HCT116 (cell line): Measurements from ENCODE around the gene BBS9. TPM values are rescaled to one million over a fixed set of nuclear protein-coding genes. Genes with fewer than 3 reads are reported as not detected.

Experiments
- ATAC-seq: fragments of 200-7000 bp; cut with Tn5 transposase; 2 replicates; pipeline ENCODE4 v1.9.1; 2020; ENCODE audit warnings: mild to moderate bottlenecking, moderate library complexity
- BruUV-seq: library from RNA; stranded (reverse); fragments of 400-500 nt; replicated peaks from 2 replicates; lab custom pipeline; 2021; lab: Mats Ljungman, UMichigan
- CTCF ChIA-PET: fragments of 300-600 bp; sonication (Branson Sonifier 250); formaldehyde crosslinking; loops from one replicate; lab custom pipeline; 2021; ENCODE audit warnings: antibody characterized with exemption; lab: Charles Lee
- POLR2A ChIA-PET: fragments of 300-600, 350-600 bp; sonication (Branson Sonifier 250); formaldehyde crosslinking; loops from one replicate; lab custom pipeline; 2021; ENCODE audit warnings: antibody characterized with exemption; lab: Charles Lee
- RAD21 ChIA-PET, 2 experiments: fragments of 300-600 bp; sonication (Branson Sonifier 250); formaldehyde crosslinking; loops; one replicate each; lab custom pipeline; 2023; ENCODE audit warnings: low total read pairs in 2 of 2; ENCODE audit not compliant: uncharacterized antibody in 2 of 2, unreplicated experiment in 2 of 2, low non-redundant PET in 1 of 2; lab: Charles Lee
- DNase-seq: peaks from one replicate; pipeline ENCODE4 v3.0.0-alpha.2; 2010; ENCODE audit warnings: low read depth, low spot score
- H2AFZ ChIP-seq: fragments of 200-600 bp; shearing (Covaris generic), sonication (generic); 2 replicates; pipeline ENCODE4 v1.6.1; 2017; ENCODE audit warnings: low read depth, mixed run types, mixed read lengths, antibody characterized with exemption, low read length; ENCODE audit not compliant: poor library complexity, severe bottlenecking
- H3K27ac ChIP-seq: 2 replicates; pipeline ENCODE4 v1.5.1; 2012; ENCODE audit warnings: low read depth, low read length
- H3K27me3 ChIP-seq: fragments of 200-600 bp; sonication (generic); 2 replicates; pipeline ENCODE4 v1.6.1; 2016; ENCODE audit warnings: mixed run types, low read length, mixed read lengths; ENCODE audit not compliant: insufficient read depth
- H3K36me3 ChIP-seq, 2 experiments: fragments of 200-500 bp in 1 of 2; fragments of 200-600 bp in 1 of 2; sonication (Bioruptor generic) in 1 of 2; sonication (generic) in 1 of 2; 2 replicates each; pipeline versions ENCODE4 v1.5.1 to v1.6.1; 2014 to 2016; ENCODE audit warnings: low read length in 2 of 2, inconsistent platforms in 1 of 2, mixed read lengths in 1 of 2, mixed run types in 1 of 2; ENCODE audit not compliant: insufficient read depth in 2 of 2, control insufficient read depth in 1 of 2
- H3K4me1 ChIP-seq, 2 experiments: fragments of 200-600 bp in 1 of 2; sonication (generic) in 1 of 2; 2 replicates each; pipeline versions ENCODE4 v1.5.1 to v1.6.1; 2012 to 2017; ENCODE audit warnings: low read length in 2 of 2, inconsistent platforms in 1 of 2, mild to moderate bottlenecking in 1 of 2, mixed read lengths in 1 of 2, mixed run types in 1 of 2, moderate library complexity in 1 of 2; ENCODE audit not compliant: insufficient read depth in 2 of 2, control insufficient read depth in 1 of 2
- H3K4me2 ChIP-seq: fragments of 200-600 bp; sonication (generic); 2 replicates; pipeline ENCODE4 v1.6.1; 2017; ENCODE audit warnings: mixed run types, low read length, mixed read lengths
- H3K4me3 ChIP-seq, 2 experiments: fragments of 200-600 bp in 1 of 2; sonication (generic) in 1 of 2; replicated peaks in 1 of 2; 2 replicates each; pipeline ENCODE4 v1.5.1; 2011 to 2016; ENCODE audit warnings: low read length in 2 of 2, control low read depth in 1 of 2, low read depth in 1 of 2, mild to moderate bottlenecking in 1 of 2, mixed read lengths in 1 of 2, mixed run types in 1 of 2
- H3K79me2 ChIP-seq: fragments of 200-600 bp; sonication (generic); 2 replicates; pipeline ENCODE4 v1.6.1; 2017; ENCODE audit warnings: mild to moderate bottlenecking, mixed run types, low read length, moderate library complexity, mixed read lengths; ENCODE audit not compliant: insufficient read depth
- H3K9ac ChIP-seq: fragments of 200-600 bp; sonication (generic); 2 replicates; pipeline ENCODE4 v1.6.1; 2016; ENCODE audit warnings: low read length, mixed read lengths
- H3K9me2 ChIP-seq: fragments of 200-600 bp; sonication (generic), shearing (Covaris generic); 2 replicates; pipeline ENCODE4 v1.6.1; 2017; ENCODE audit warnings: mixed run types, mild to moderate bottlenecking, moderate library complexity; ENCODE audit not compliant: insufficient read depth
- H3K9me3 ChIP-seq, 2 experiments: fragments of 200-500 bp in 1 of 2; fragments of 200-600 bp in 1 of 2; sonication (Bioruptor generic) in 1 of 2; sonication (generic) in 1 of 2; 2 replicates each; pipeline ENCODE4 v1.6.1; 2014 to 2017; ENCODE audit warnings: low read length in 2 of 2, mixed read lengths in 2 of 2, inconsistent platforms in 1 of 2, low read depth in 1 of 2, mild to moderate bottlenecking in 1 of 2, mixed run types in 1 of 2, moderate library complexity in 1 of 2; ENCODE audit not compliant: control insufficient read depth in 1 of 2, insufficient read depth in 1 of 2
- H4K20me1 ChIP-seq: fragments of 200-600 bp; sonication (generic), shearing (Covaris generic); 2 replicates; pipeline ENCODE4 v1.6.1; 2017; ENCODE audit warnings: mixed run types, mild to moderate bottlenecking, moderate library complexity; ENCODE audit not compliant: insufficient read depth
- EGR1 ChIP-seq: IDR thresholded peaks from 2 replicates; pipeline ENCODE4 v1.6.1; 2012; ENCODE audit warnings: low read depth
- ELF1 ChIP-seq: IDR thresholded peaks from 2 replicates; pipeline ENCODE4 v1.6.1; 2012; ENCODE audit warnings: low read depth, borderline replicate concordance
- EZH2 ChIP-seq: fragments of 200-600 bp; sonication (generic); IDR thresholded peaks from 2 replicates; pipeline ENCODE4 v1.6.1; 2017; ENCODE audit warnings: antibody characterized with exemption, mixed run types
- FOSL1 ChIP-seq: IDR thresholded peaks from 2 replicates; pipeline ENCODE4 v1.6.1; 2012; ENCODE audit warnings: low read depth
- POLR2A ChIP-seq: IDR thresholded peaks from 2 replicates; pipeline ENCODE4 v1.7.0; 2011; ENCODE audit warnings: borderline replicate concordance; ENCODE audit not compliant: insufficient read depth, insufficient read length; ENCODE audit errors: extremely low read depth
- RAD21 ChIP-seq: IDR thresholded peaks from 2 replicates; pipeline ENCODE4 v1.6.1; 2012; ENCODE audit warnings: low read depth, mild to moderate bottlenecking
- SIN3A ChIP-seq: IDR thresholded peaks from 2 replicates; pipeline ENCODE4 v1.6.1; 2012; ENCODE audit warnings: low read depth
- SRF ChIP-seq: IDR thresholded peaks from 2 replicates; pipeline ENCODE4 v1.6.1; 2012; ENCODE audit warnings: low read depth
- TCF7L2 ChIP-seq: IDR thresholded peaks from 2 replicates; pipeline ENCODE4 v1.7.0; 2011; ENCODE audit warnings: borderline replicate concordance, inconsistent platforms; ENCODE audit not compliant: insufficient read depth, insufficient read length; ENCODE audit errors: extremely low read depth
- YY1 ChIP-seq: IDR thresholded peaks from 2 replicates; pipeline ENCODE4 v1.6.1; 2011; ENCODE audit warnings: low read length, low read depth, moderate library complexity, mild to moderate bottlenecking; ENCODE audit not compliant: insufficient replicate concordance; ENCODE audit errors: extremely low read depth
- ZFX ChIP-seq: fragments of 450-650 bp; IDR thresholded peaks from 2 replicates; pipeline ENCODE4 v1.6.1; 2017
- ZNF274 ChIP-seq: fragments of 200-500 bp; sonication (Bioruptor generic); IDR thresholded peaks from 2 replicates; pipeline ENCODE4 v1.6.1; 2014; ENCODE audit warnings: mild to moderate bottlenecking, low read depth, low read length, inconsistent platforms
- intact Hi-C: fragments of 100-400 bp; cut with micrococcal nuclease; formaldehyde crosslinking; loops from 2 replicates; pipeline ENCODE4 v1.10.0; 2022
- total RNA-seq: library from RNA; stranded (reverse); gene quantifications from one replicate; pipeline ENCODE4 v1.2.1, GENCODE V29; 2021; ENCODE audit not compliant: unreplicated experiment
- TF ChIP-seq, protein P1 (sequence below): IDR thresholded peaks from 2 replicates; pipeline ENCODE4 v1.6.1; 2012
- TF ChIP-seq, protein P2 (sequence below): IDR thresholded peaks from 2 replicates; pipeline ENCODE4 v1.6.1; 2011; ENCODE audit warnings: mild to moderate bottlenecking, low read length, moderate library complexity; ENCODE audit not compliant: insufficient replicate concordance; ENCODE audit errors: extremely low read depth

Gene BBS9
- total RNA-seq, 1 experiment from 2014 or later, result 7.1 TPM

DNA sequence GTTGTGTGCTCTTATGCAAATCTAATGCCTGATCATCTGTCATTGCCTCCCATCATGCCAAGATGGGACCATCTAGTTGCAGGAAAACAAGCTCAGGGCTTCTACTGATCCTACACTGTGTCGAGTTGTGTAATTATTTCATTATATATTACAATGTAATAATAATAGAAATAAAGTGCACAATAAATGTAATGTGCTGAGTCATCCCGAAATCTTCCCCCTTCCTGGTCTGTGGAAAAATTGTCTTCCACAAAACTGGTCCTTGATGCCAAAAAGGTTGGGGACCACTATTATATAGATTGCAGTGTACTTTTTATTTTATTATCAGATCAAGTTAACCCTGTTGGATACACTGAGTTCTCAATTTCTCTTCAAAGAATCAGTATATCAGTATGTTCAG is 50.2 kb downstream of the BBS9 start:
- Histone ChIP-seq H2AFZ (no peak overlapping the region), H3K36me3 (no peaks in the 10 kb centered on the region), H3K4me1 (no peaks in the 10 kb centered on the region), H3K27ac (no peak overlapping the region), H4K20me1 (no peaks in the 10 kb centered on the region), H3K27me3 (no peaks in the 10 kb centered on the region), H3K4me3 (no peak overlapping the region), H3K9me2 (no peaks in the 10 kb centered on the region), H3K9me3 (no peaks in the 10 kb centered on the region), H3K4me2 (no peak overlapping the region), H3K9ac (no peak overlapping the region), H3K79me2 (no peaks in the 10 kb centered on the region)
- ChIA-PET POLR2A (no interaction called here), RAD21 (no interaction called here), CTCF (no interaction called here)
- ATAC-seq (no peak), DNase-seq (no peak)
- no TSS peak for BruUV-seq
- intact Hi-C loops, result no loop called here
- TF ChIP-seq ZNF274 (no peak), FOSL1 (no peak), RAD21 (no peak), SIN3A (no peak), SRF (no peak), EGR1 (no peak), EZH2 (no peak), TCF7L2 (no peak), POLR2A (no peak), YY1 (no peak), ZFX (no peak), ELF1 (no peak)
- TF ChIP-seq, protein P1, sequence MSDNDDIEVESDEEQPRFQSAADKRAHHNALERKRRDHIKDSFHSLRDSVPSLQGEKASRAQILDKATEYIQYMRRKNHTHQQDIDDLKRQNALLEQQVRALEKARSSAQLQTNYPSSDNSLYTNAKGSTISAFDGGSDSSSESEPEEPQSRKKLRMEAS, result no peak
- TF ChIP-seq, protein P2, sequence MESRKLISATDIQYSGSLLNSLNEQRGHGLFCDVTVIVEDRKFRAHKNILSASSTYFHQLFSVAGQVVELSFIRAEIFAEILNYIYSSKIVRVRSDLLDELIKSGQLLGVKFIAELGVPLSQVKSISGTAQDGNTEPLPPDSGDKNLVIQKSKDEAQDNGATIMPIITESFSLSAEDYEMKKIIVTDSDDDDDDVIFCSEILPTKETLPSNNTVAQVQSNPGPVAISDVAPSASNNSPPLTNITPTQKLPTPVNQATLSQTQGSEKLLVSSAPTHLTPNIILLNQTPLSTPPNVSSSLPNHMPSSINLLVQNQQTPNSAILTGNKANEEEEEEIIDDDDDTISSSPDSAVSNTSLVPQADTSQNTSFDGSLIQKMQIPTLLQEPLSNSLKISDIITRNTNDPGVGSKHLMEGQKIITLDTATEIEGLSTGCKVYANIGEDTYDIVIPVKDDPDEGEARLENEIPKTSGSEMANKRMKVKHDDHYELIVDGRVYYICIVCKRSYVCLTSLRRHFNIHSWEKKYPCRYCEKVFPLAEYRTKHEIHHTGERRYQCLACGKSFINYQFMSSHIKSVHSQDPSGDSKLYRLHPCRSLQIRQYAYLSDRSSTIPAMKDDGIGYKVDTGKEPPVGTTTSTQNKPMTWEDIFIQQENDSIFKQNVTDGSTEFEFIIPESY, result no peak
